Endothelial cell of umbilical vein (primary cell): ENCODE results near the gene NDP. TPM values are rescaled to one million over a fixed set of nuclear protein-coding genes. Genes with fewer than 3 reads are reported as not detected.

Experiments used
- BruUV-seq: library from RNA; stranded (reverse); fragments of 400-500 nt; replicated peaks from 2 replicates; lab custom pipeline; 2021; lab: Mats Ljungman, UMichigan
- CTCF ChIA-PET: fragments of 300-600, 350-600 bp; sonication (Branson Sonifier 250); formaldehyde crosslinking; loops from one replicate; lab custom pipeline; 2021; ENCODE audit warnings: antibody characterized with exemption, inconsistent platforms; lab: Charles Lee
- POLR2A ChIA-PET: fragments of 300-600, 350-600 bp; sonication (Branson Sonifier 250); formaldehyde crosslinking; loops from one replicate; lab custom pipeline; 2021; ENCODE audit warnings: antibody characterized with exemption, inconsistent platforms; lab: Charles Lee
- DNase-seq: peaks from one replicate; pipeline ENCODE4 v3.0.0-alpha.2; 2011; ENCODE audit warnings: low read depth, low spot score
- FAIRE-seq: peaks from 2 replicates; lab custom pipeline; 2011; peaks lifted over from hg19 to GRCh38; lab: Jason Lieb, UNC
- H2AFZ ChIP-seq: 2 replicates; pipeline ENCODE4 v1.6.0; 2012; ENCODE audit warnings: low read depth, low read length, control low read depth, inconsistent platforms
- H3K27ac ChIP-seq: 2 replicates; pipeline ENCODE4 v1.5.1; 2011; ENCODE audit warnings: low read depth, mild to moderate bottlenecking, control low read depth, low read length, moderate library complexity; ENCODE audit not compliant: insufficient read depth
- H3K27me3 ChIP-seq, 2 experiments: 2 replicates each; pipeline versions ENCODE4 v1.6.0 to v1.6.1; 2011; ENCODE audit warnings: low read length in 2 of 2, mixed read lengths in 1 of 2; ENCODE audit not compliant: control insufficient read depth in 2 of 2, insufficient read depth in 2 of 2
- H3K36me3 ChIP-seq, 2 experiments: 2 replicates in 1 of 2; 3 replicates in 1 of 2; pipeline ENCODE4 v1.5.1; 2011; ENCODE audit warnings: low read length in 2 of 2, mild to moderate bottlenecking in 1 of 2, moderate library complexity in 1 of 2; ENCODE audit not compliant: control insufficient read depth in 2 of 2, insufficient read depth in 2 of 2; ENCODE audit errors: extremely low read depth in 1 of 2
- H3K4me1 ChIP-seq: 3 replicates; pipeline ENCODE4 v1.5.1; 2011; ENCODE audit warnings: mild to moderate bottlenecking, low read length; ENCODE audit not compliant: control insufficient read depth, insufficient read depth; ENCODE audit errors: extremely low read depth
- H3K4me2 ChIP-seq: 2 replicates; pipeline ENCODE4 v1.6.1; 2011; ENCODE audit warnings: low read length, control low read depth, mixed read lengths; ENCODE audit not compliant: insufficient read depth
- H3K4me3 ChIP-seq, 3 experiments: fragments of 200-600 bp in 1 of 3; sonication (generic), shearing (Covaris generic) in 1 of 3; replicated peaks in 1 of 3; 2 replicates each; pipeline ENCODE4 v1.5.1; 2011 to 2016; ENCODE audit warnings: control low read depth in 3 of 3, low read length in 3 of 3, mild to moderate bottlenecking in 2 of 3, inconsistent platforms in 1 of 3, low read depth in 1 of 3, moderate library complexity in 1 of 3; ENCODE audit not compliant: insufficient read depth in 1 of 3
- H3K79me2 ChIP-seq: 2 replicates; pipeline ENCODE4 v1.6.0; 2012; ENCODE audit warnings: low read length, inconsistent platforms; ENCODE audit not compliant: control insufficient read depth, insufficient read depth
- H3K9ac ChIP-seq: replicated peaks from 2 replicates; pipeline ENCODE3; 2011; ENCODE audit warnings: low read length, control low read depth; ENCODE audit not compliant: insufficient read depth; ENCODE audit errors: extremely low read depth
- H3K9me1 ChIP-seq: replicated peaks from 3 replicates; pipeline ENCODE4 v1.6.0; 2011; ENCODE audit warnings: mild to moderate bottlenecking, low read length; ENCODE audit not compliant: control insufficient read depth, insufficient read depth; ENCODE audit errors: extremely low read depth
- H3K9me3 ChIP-seq: replicated peaks from 2 replicates; pipeline ENCODE4 v1.5.1; 2012; ENCODE audit warnings: low read length, inconsistent platforms; ENCODE audit not compliant: control insufficient read depth, insufficient read depth
- H4K20me1 ChIP-seq: replicated peaks from 2 replicates; pipeline ENCODE3; 2011; ENCODE audit warnings: mild to moderate bottlenecking, low read length; ENCODE audit not compliant: control insufficient read depth, insufficient read depth; ENCODE audit errors: extremely low read depth
- EZH2 ChIP-seq: IDR thresholded peaks from 2 replicates; pipeline ENCODE4 v1.6.1; 2012; ENCODE audit warnings: borderline replicate concordance, low read depth, mild to moderate bottlenecking, moderate library complexity, low read length, inconsistent platforms; ENCODE audit not compliant: severe bottlenecking
- FOS ChIP-seq: IDR thresholded peaks from 2 replicates; pipeline ENCODE4 v1.6.1; 2011; ENCODE audit warnings: mild to moderate bottlenecking, low read length, moderate library complexity, borderline replicate concordance; ENCODE audit not compliant: insufficient read depth
- GATA2 ChIP-seq: IDR thresholded peaks from 2 replicates; pipeline ENCODE4 v1.7.0; 2011; ENCODE audit warnings: low read depth, mild to moderate bottlenecking, moderate library complexity, mixed read lengths, low read length; ENCODE audit not compliant: insufficient read length, insufficient read depth
- JUN ChIP-seq: IDR thresholded peaks from 2 replicates; pipeline ENCODE4 v1.6.1; 2011; ENCODE audit warnings: borderline replicate concordance, low read depth; ENCODE audit not compliant: insufficient read length, insufficient read depth
- MYC ChIP-seq: IDR thresholded peaks from one replicate; pipeline ENCODE4 v1.6.1; 2011; ENCODE audit warnings: mild to moderate bottlenecking, low read depth, low read length
- POLR2A ChIP-seq: IDR thresholded peaks from 2 replicates; pipeline ENCODE4 v1.6.1; 2012; ENCODE audit warnings: low read depth, mild to moderate bottlenecking, control low read depth, low read length
- POLR2AphosphoS5 ChIP-seq: IDR thresholded peaks from 2 replicates; pipeline ENCODE4 v1.6.1; 2012; ENCODE audit warnings: low read depth, mild to moderate bottlenecking, control low read depth, low read length, moderate library complexity; ENCODE audit not compliant: insufficient read depth
- dilution Hi-C: fragments of 300-500 bp; cut with MboI; formaldehyde crosslinking; loops from one replicate; pipeline ENCODE4 v1.15.0; 2019; ENCODE audit warnings: low sequenced_read_pairs; ENCODE audit not compliant: extremely low pct_ligation_motif_present
- intact Hi-C: fragments of 100-400 bp; cut with micrococcal nuclease; formaldehyde crosslinking; loops from one replicate; pipeline ENCODE4 v1.10.0; 2022
- polyA plus RNA-seq, 4 experiments: library from polyadenylated mRNA; depleted of rRNA in 3 of 4; stranded (reverse) in 3 of 4; unstranded in 1 of 4; fragments of >200 nt; gene quantifications; 2 replicates each; pipeline versions ENCODE4 v1.2.1 to v1.2.3, GENCODE V29; 2011 to 2012; ENCODE audit warnings: missing spikeins in 1 of 4
- total RNA-seq: library from RNA; stranded (reverse); gene quantifications from 2 replicates; pipeline ENCODE4 v1.2.3, GENCODE V29; 2021
- TF ChIP-seq, protein P1 (sequence below), 2 donors: IDR thresholded peaks; 1 replicate in 1 of 2; 2 replicates in 1 of 2; pipeline ENCODE4 v1.5.1; 2011; ENCODE audit warnings: low read length in 2 of 2, mild to moderate bottlenecking in 2 of 2, moderate library complexity in 2 of 2, control low read depth in 1 of 2, inconsistent platforms in 1 of 2, low read depth in 1 of 2; ENCODE audit not compliant: insufficient read depth in 1 of 2; ENCODE audit errors: extremely low read depth in 1 of 2
- TF ChIP-seq, protein P2 (sequence below): IDR thresholded peaks from 2 replicates; pipeline ENCODE4 v1.6.1; 2011; ENCODE audit not compliant: insufficient read depth, insufficient read length

The NDP gene
- total and polyA plus RNA-seq, 2 donors (not counting 3 experiments of a cell fraction or from before 2014, with no cell fraction given), result 0.58 to 0.60 TPM

DNA sequence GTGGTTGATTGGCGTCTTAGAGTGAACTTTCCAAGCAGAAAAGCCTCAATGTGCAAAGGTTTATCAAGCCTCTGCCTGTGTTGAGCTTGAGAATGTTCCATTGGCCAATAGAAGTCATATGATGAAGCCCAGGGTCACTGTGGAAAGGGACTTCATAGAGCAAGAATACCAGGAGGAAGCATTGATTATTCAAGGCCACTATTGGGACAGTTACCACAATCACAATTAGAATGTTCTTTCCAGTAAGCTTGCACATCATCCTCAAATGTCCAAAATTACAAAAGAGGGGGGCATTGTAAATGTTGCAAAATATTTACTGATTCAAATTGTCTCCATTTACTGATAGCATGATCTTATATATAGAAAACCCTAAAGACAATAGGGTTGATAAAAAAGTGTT lies 32.9 kb upstream of the NDP start:
- ChIA-PET POLR2A (no interaction called here), CTCF (no interaction called here)
- intact Hi-C loops, result no loop called here
- H3K4me2 ChIP-seq, result no peak overlapping the region
- H3K27ac ChIP-seq, result no peak overlapping the region
- no peak overlapping the region for H2AFZ ChIP-seq
- H3K27me3 ChIP-seq, result no peaks in the 10 kb centered on the region
- no peaks in the 10 kb centered on the region for H3K36me3 ChIP-seq
- H3K9me1 ChIP-seq, result no peaks in the 10 kb centered on the region
- no peaks in the 10 kb centered on the region for H3K9me3 ChIP-seq
- TF ChIP-seq, protein P1, sequence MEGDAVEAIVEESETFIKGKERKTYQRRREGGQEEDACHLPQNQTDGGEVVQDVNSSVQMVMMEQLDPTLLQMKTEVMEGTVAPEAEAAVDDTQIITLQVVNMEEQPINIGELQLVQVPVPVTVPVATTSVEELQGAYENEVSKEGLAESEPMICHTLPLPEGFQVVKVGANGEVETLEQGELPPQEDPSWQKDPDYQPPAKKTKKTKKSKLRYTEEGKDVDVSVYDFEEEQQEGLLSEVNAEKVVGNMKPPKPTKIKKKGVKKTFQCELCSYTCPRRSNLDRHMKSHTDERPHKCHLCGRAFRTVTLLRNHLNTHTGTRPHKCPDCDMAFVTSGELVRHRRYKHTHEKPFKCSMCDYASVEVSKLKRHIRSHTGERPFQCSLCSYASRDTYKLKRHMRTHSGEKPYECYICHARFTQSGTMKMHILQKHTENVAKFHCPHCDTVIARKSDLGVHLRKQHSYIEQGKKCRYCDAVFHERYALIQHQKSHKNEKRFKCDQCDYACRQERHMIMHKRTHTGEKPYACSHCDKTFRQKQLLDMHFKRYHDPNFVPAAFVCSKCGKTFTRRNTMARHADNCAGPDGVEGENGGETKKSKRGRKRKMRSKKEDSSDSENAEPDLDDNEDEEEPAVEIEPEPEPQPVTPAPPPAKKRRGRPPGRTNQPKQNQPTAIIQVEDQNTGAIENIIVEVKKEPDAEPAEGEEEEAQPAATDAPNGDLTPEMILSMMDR (IDR thresholded peaks at IDR 0.05; ENCODE audit: extremely low read depth in 1 of 2, insufficient read depth in 1 of 2, low read depth in 1 of 2, low read length in 2 of 2), result no peak
- TF ChIP-seq POLR2AphosphoS5, result no peak
- TF ChIP-seq MYC, result no peak
- TF ChIP-seq JUN, result no peak
- TF ChIP-seq, protein P2, sequence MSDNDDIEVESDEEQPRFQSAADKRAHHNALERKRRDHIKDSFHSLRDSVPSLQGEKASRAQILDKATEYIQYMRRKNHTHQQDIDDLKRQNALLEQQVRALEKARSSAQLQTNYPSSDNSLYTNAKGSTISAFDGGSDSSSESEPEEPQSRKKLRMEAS, result no peak
- no peak for TF ChIP-seq POLR2A
- no peak for TF ChIP-seq GATA2
- no peak for TF ChIP-seq FOS
- no peak for TF ChIP-seq EZH2
- no peaks in the 10 kb centered on the region for H3K79me2 ChIP-seq
- FAIRE-seq (no peak), DNase-seq (no peak)
- H3K9ac ChIP-seq, result no peak overlapping the region
- no peaks in the 10 kb centered on the region for H3K4me1 ChIP-seq
- dilution Hi-C loops, result no loop called here
- no TSS peak for BruUV-seq
- H3K4me3 ChIP-seq, result no peak overlapping the region
- no peaks in the 10 kb centered on the region for H4K20me1 ChIP-seq
